ENCODE data around the gene COPS8. TPM values are rescaled to one million over a fixed set of nuclear protein-coding genes. Genes with fewer than 3 reads are reported as not detected.

Gene COPS8
- total RNA-seq, 4 donors from 2014 or later, result 29.0 to 55.3 (median 30.1) TPM

- Histone ChIP-seq H3K4me1 (no peaks in the 10 kb centered on the region), H3K4me3 (no peak overlapping the region), H3K9me3 (no peaks in the 10 kb centered on the region), H3K27ac (no peak overlapping the region), H3K27me3 (no peaks in the 10 kb centered on the region), H3K36me3 (no peaks in the 10 kb centered on the region)
- TF ChIP-seq, protein P1, sequence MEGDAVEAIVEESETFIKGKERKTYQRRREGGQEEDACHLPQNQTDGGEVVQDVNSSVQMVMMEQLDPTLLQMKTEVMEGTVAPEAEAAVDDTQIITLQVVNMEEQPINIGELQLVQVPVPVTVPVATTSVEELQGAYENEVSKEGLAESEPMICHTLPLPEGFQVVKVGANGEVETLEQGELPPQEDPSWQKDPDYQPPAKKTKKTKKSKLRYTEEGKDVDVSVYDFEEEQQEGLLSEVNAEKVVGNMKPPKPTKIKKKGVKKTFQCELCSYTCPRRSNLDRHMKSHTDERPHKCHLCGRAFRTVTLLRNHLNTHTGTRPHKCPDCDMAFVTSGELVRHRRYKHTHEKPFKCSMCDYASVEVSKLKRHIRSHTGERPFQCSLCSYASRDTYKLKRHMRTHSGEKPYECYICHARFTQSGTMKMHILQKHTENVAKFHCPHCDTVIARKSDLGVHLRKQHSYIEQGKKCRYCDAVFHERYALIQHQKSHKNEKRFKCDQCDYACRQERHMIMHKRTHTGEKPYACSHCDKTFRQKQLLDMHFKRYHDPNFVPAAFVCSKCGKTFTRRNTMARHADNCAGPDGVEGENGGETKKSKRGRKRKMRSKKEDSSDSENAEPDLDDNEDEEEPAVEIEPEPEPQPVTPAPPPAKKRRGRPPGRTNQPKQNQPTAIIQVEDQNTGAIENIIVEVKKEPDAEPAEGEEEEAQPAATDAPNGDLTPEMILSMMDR (IDR thresholded peaks at IDR 0.05), result no peak
- no peak for TF ChIP-seq POLR2A (IDR thresholded peaks at IDR 0.05)
- DNase-seq, result no peak
These were observed 11.3 kb upstream of the COPS8 start for GRCh38 chr2:237074211-237074993.

- Histone ChIP-seq H3K9me3 (no peaks in the 10 kb centered on the region), H3K4me1 (no peaks in the 10 kb centered on the region), H3K36me3 (no peaks in the 10 kb centered on the region), H3K27ac (no peak overlapping the region), H3K27me3 (no peaks in the 10 kb centered on the region), H3K4me3 (no peak overlapping the region)
- TF ChIP-seq POLR2A (IDR thresholded peaks at IDR 0.05), result no peak
- TF ChIP-seq, protein P1 (IDR thresholded peaks at IDR 0.05), result no peak
- DNase-seq, result no peak
These were observed 9.7 kb upstream of the COPS8 start for GRCh38 chr2:237075749-237076599.

DNA sequence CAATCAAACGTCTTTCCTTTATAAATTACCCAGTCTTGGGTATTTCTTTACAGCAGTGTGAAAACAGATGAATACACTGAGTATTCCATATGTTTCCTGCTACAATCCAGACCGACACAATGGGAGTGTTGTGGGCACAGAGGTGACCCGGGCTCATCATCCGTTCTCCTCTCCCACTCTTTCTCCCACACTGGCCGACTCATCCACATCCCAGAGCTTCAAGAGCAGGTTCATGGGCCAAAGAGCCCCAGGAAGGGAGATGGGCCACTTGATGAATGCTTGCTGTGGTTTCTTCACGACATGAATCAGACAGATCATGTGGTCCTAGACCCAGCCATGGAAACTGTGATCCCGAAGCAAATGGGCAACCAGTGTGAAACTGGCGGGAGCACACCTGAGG, 4.1 kb upstream of the COPS8 start:
- Histone ChIP-seq H3K9me3 (no peaks in the 10 kb centered on the region), H3K4me3 (no peak overlapping the region), H3K27me3 (no peaks in the 10 kb centered on the region), H3K27ac (no peak overlapping the region), H3K4me1 (peaks cover 0 to 7% (median 0%) of the 10 kb centered on the region in 4 donors), H3K36me3 (no peaks in the 10 kb centered on the region)
- DNase-seq, result no peak
- TF ChIP-seq POLR2A (IDR thresholded peaks at IDR 0.05), result no peak
- TF ChIP-seq, protein P1 (IDR thresholded peaks at IDR 0.05), result no peak

DNA sequence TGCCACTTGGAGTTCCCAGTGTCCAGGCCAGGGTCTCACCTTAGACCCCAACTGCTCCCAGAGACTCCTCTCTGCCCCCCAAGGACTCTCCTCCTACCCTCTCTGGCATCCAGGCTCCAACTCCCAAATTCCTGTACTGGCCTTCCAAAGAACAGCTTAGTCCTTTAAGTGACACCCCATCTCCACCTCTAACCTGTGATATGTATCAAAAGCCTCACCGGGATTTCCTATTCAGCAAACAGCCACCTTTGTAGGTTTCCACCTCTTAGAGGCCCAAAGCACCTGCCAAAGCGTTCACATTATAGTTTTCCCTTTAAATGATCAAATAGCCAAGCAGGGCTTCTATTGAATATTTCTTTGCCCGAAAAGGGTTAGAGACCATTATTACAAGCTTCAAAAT, 2.7 kb upstream of the COPS8 start:
- Histone ChIP-seq H3K4me3 (no peak overlapping the region), H3K9me3 (no peaks in the 10 kb centered on the region), H3K27me3 (no peaks in the 10 kb centered on the region), H3K36me3 (no peaks in the 10 kb centered on the region), H3K4me1 (peaks cover 0 to 12% (median 0%) of the 10 kb centered on the region in 4 donors), H3K27ac (no peak overlapping the region)
- DNase-seq, result no peak
- no peak for TF ChIP-seq POLR2A (IDR thresholded peaks at IDR 0.05)
- TF ChIP-seq, protein P1 (IDR thresholded peaks at IDR 0.05), result no peak

DNA sequence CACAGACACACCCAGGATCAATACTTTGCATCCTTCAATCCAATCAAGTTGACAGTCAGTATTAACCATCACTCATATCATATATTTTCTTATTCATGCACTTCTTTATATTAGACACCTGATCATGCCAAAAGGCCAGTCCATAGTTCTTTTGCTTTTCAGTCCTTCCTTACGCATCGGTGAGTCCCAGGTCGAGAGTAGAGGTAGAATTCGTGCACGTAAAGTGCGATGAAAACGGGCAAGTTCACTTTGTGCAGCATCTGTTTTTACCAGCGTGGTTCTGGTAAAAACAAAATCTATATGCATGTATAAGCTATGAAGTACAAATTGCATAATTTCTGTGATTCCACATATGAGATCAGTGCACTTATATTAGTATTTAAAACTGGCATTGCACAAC, 1.2 kb upstream of the COPS8 start:
- Histone ChIP-seq H3K36me3 (no peaks in the 10 kb centered on the region), H3K27ac (peak overlapping the region in 1 of 4 donors; percentile 90), H3K4me3 (no peak overlapping the region), H3K9me3 (no peaks in the 10 kb centered on the region), H3K27me3 (no peaks in the 10 kb centered on the region), H3K4me1 (peaks cover 0 to 12% (median 0%) of the 10 kb centered on the region in 4 donors)
- DNase-seq, result no peak
- TF ChIP-seq POLR2A (IDR thresholded peaks at IDR 0.05), result no peak
- TF ChIP-seq, protein P1 (IDR thresholded peaks at IDR 0.05), result no peak

All from Peyer's patch (tissue), 4 donors.